Brain microvascular endothelial cell (primary cell): Measurements from ENCODE around the gene CERT1.

Experiments
- DNase-seq: peaks from one replicate; pipeline ENCODE4 v3.0.0-alpha.2; 2020
- H3K27ac ChIP-seq: fragments of 250-450 bp; sonication (Bioruptor Pico); 2 replicates; pipeline ENCODE4 v1.5.1; 2020; ENCODE audit warnings: mild to moderate bottlenecking, moderate library complexity
- H3K27me3 ChIP-seq: fragments of 250-450 bp; sonication (Bioruptor Pico); replicated peaks from 2 replicates; pipeline ENCODE4 v1.5.1; 2020; ENCODE audit warnings: mild to moderate bottlenecking
- H3K36me3 ChIP-seq: fragments of 250-450 bp; sonication (Bioruptor Pico); replicated peaks from 2 replicates; pipeline ENCODE4 v1.5.1; 2020; ENCODE audit warnings: mild to moderate bottlenecking
- H3K4me3 ChIP-seq: 2 replicates; pipeline ENCODE4 v1.5.1; 2011; ENCODE audit warnings: low read depth, mild to moderate bottlenecking, control low read depth, low read length, moderate library complexity
- CTCF ChIP-seq: IDR thresholded peaks from 2 replicates; pipeline ENCODE4 v1.5.1; 2011; ENCODE audit warnings: low read depth, mild to moderate bottlenecking, moderate library complexity, low read length, control low read depth, inconsistent platforms; ENCODE audit errors: missing control alignments
- in situ Hi-C: cut with HindIII; loops from 2 replicates; pipeline ENCODE4 v1.10.0; 2017; ENCODE audit warnings: low sequenced_read_pairs, low pct_ligation_motif_present

CERT1 gene

GRCh38 chr5:75522025-75522424, 10.6 kb upstream of the CERT1 start:
- H3K4me3 ChIP-seq: no peak overlapping the region
- in situ Hi-C loops: no loop called here
- no peaks in the 10 kb centered on the region for H3K36me3 ChIP-seq
- H3K27me3 ChIP-seq: no peaks in the 10 kb centered on the region
- DNase-seq: peak; percentile 15
- no peak for TF ChIP-seq CTCF
- H3K27ac ChIP-seq: peak overlapping the region; percentile 54

GRCh38 chr5:75521195-75521594, 9.8 kb upstream of the CERT1 start:
- Histone ChIP-seq H3K4me3 (no peak overlapping the region), H3K27ac (no peak overlapping the region), H3K27me3 (no peaks in the 10 kb centered on the region), H3K36me3 (no peaks in the 10 kb centered on the region)
- TF ChIP-seq CTCF: no peak
- DNase-seq: no peak
- in situ Hi-C loops: no loop called here

DNA sequence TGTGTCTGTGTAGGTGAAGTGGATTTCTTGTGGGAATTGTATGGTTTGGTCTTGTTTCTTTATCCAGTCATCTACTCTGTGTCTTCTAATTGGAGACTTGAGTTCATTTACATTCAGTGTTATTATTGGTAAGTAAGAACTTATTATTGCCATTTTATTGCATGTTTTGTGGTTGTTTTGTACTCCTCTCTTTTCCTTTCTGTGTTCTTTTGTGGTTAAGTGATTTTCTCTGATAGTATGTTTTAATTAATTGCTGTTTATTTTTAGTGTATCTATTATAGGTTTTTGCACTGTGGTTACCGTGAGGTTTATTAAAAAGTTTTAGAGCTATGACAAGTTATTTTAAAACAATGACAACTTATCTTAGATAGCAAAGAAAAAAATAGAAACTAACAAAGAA, 8.3 kb upstream of the CERT1 start:
- H3K27ac ChIP-seq: no peak overlapping the region
- H3K36me3 ChIP-seq: no peaks in the 10 kb centered on the region
- no peak for DNase-seq
- no peaks in the 10 kb centered on the region for H3K27me3 ChIP-seq
- in situ Hi-C loops: no loop called here
- TF ChIP-seq CTCF: no peak
- no peak overlapping the region for H3K4me3 ChIP-seq

GRCh38 chr5:75514323-75514722, 2.9 kb upstream of the CERT1 start:
- Histone ChIP-seq H3K27me3 (no peaks in the 10 kb centered on the region), H3K4me3 (no peak overlapping the region), H3K27ac (no peak overlapping the region), H3K36me3 (peaks cover 4% of the 10 kb centered on the region)
- no peak for DNase-seq
- TF ChIP-seq CTCF: no peak
- in situ Hi-C loops: no loop called here

DNA sequence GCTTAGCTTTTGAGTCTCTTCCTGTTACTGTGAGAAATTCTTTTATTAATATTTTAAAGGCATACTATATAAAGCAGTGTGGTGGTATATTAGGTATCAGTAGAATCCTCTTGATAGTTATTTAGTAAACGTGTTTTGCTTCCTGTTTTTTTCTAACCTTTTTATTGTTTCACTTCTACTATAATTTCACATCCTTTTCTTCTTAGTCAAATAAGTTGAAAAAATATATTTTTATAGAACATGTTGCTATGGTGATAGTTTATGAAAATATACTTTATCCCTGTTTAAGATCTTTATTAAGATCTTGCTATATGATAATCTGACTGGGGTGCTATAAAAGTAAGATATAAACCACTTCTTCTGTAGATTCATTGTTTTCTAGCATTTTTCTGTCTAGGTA, 2.4 kb upstream of the CERT1 start:
- H3K4me3 ChIP-seq: no peak overlapping the region
- no peaks in the 10 kb centered on the region for H3K27me3 ChIP-seq
- no peak overlapping the region for H3K27ac ChIP-seq
- TF ChIP-seq CTCF: no peak
- no peak for DNase-seq
- in situ Hi-C loops: no loop called here
- H3K36me3 ChIP-seq: peaks cover 4% of the 10 kb centered on the region

DNA sequence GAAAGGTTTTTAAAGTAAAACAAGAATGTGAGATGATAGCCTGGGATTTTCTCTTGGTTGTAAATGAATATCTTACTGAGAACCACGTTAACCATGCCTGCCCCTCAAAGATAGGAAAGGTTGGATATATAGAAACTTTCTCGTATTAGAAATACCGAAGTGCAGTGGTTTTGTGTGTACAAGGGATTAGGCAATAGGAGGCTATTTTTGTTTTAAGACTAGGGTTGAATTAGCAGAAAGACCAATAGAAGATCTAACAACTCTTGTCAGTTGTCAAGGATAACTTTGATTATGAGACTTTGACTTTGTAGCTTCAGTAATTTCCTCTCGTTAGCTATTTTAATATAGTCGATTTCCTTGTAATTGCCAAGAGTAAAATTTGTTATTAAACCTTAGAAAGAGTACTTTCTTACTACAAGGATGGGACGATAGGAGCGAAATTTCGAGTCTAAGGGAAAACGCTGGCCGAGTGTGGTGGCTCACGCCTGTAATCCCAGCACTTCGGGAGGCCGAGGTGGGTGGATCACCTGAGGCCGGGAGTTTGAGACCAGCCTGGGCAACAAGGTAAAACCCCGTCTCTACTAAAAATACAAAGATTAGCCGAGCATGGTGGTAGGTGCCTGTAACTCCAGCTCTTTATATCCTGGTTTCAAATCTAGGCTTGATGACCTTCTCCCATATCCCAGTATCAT, 1.1 kb upstream of the CERT1 start:
- DNase-seq: no peak
- no peaks in the 10 kb centered on the region for H3K27me3 ChIP-seq
- no peak for TF ChIP-seq CTCF
- in situ Hi-C loops: no loop called here
- peak overlapping the region; percentile 90 for H3K4me3 ChIP-seq
- H3K36me3 ChIP-seq: peaks cover 4% of the 10 kb centered on the region
- peak overlapping the region; percentile 93 for H3K27ac ChIP-seq
